Smooth muscle cell (in vitro differentiated cells): ENCODE data around the gene KRT24. TPM values are rescaled to one million over a fixed set of nuclear protein-coding genes. Genes with fewer than 3 reads are reported as not detected.

Experiments used
- DNase-seq: peaks from one replicate; lab custom pipeline; 2025; ENCODE audit not compliant: unreplicated experiment; lab: John Stamatoyannopoulos, UW
- H2AFZ ChIP-seq: fragments of 200-600 bp; sonication (generic); 2 replicates; pipeline ENCODE4 v1.6.0; 2016; ENCODE audit warnings: antibody characterized with exemption, low read depth, mild to moderate bottlenecking
- H3F3A ChIP-seq: fragments of 200-600 bp; sonication (generic); 2 replicates; pipeline ENCODE4 v1.6.0; 2017; ENCODE audit warnings: antibody characterized with exemption, low read depth
- H3K27ac ChIP-seq: fragments of 200-600 bp; sonication (generic); 2 replicates; pipeline ENCODE4 v1.5.1; 2016; ENCODE audit warnings: low read depth, mild to moderate bottlenecking
- H3K27me3 ChIP-seq: fragments of 200-600 bp; sonication (generic); 2 replicates; pipeline ENCODE4 v1.6.1; 2016; ENCODE audit warnings: low read depth, mild to moderate bottlenecking
- H3K36me3 ChIP-seq: fragments of 200-600 bp; sonication (generic); 2 replicates; pipeline ENCODE4 v1.5.1; 2016; ENCODE audit warnings: low read depth
- H3K4me1 ChIP-seq: fragments of 200-600 bp; sonication (generic); 2 replicates; pipeline ENCODE4 v1.5.1; 2016; ENCODE audit warnings: low read depth
- H3K4me2 ChIP-seq: fragments of 200-600 bp; sonication (generic); 2 replicates; pipeline ENCODE4 v1.6.0; 2016; ENCODE audit warnings: mild to moderate bottlenecking
- H3K4me3 ChIP-seq: fragments of 200-600 bp; sonication (generic); 2 replicates; pipeline ENCODE4 v1.5.1; 2016; ENCODE audit warnings: mild to moderate bottlenecking
- H3K79me2 ChIP-seq: fragments of 200-600 bp; sonication (generic); 2 replicates; pipeline ENCODE4 v1.6.0; 2016; ENCODE audit warnings: low read depth, mild to moderate bottlenecking
- H3K9ac ChIP-seq: fragments of 200-600 bp; sonication (generic); 2 replicates; pipeline ENCODE4 v1.6.0; 2016; ENCODE audit warnings: low read depth
- H3K9me3 ChIP-seq: fragments of 200-600 bp; sonication (generic); replicated peaks from 2 replicates; pipeline ENCODE4 v1.5.1; 2016; ENCODE audit warnings: low read depth
- H4K20me1 ChIP-seq: fragments of 200-600 bp; sonication (generic); 2 replicates; pipeline ENCODE4 v1.6.0; 2016; ENCODE audit warnings: low read depth
- WGBS: methylation state at CpG from one replicate; pipeline ENCODE4 v1.1.7; 2016; ENCODE audit warnings: low lambda C conversion rate; 5-methylcytosine and 5-hydroxymethylcytosine counted together
- polyA plus RNA-seq: library from polyadenylated mRNA; unstranded; fragments of >200 nt; fragmentation: Nextera tagmentation; extraction: Ambion mirVana; gene quantifications from 2 replicates; pipeline ENCODE4 v1.2.1, GENCODE V29; 2016
- total RNA-seq: library from RNA; depleted of rRNA; stranded (reverse); fragments of >200 nt; gene quantifications from 2 replicates; pipeline ENCODE4 v1.2.3, GENCODE V29; 2014
- TF ChIP-seq, protein P1 (sequence below): fragments of 200-600 bp; sonication (generic); IDR thresholded peaks from 2 replicates; pipeline ENCODE4 v1.5.1; 2017; ENCODE audit warnings: borderline replicate concordance, mild to moderate bottlenecking, antibody characterized with exemption; ENCODE audit not compliant: insufficient read depth, poor library complexity, severe bottlenecking

KRT24 gene
- total and polyA plus RNA-seq, 2 experiments from 2014 or later = not detected

DNA sequence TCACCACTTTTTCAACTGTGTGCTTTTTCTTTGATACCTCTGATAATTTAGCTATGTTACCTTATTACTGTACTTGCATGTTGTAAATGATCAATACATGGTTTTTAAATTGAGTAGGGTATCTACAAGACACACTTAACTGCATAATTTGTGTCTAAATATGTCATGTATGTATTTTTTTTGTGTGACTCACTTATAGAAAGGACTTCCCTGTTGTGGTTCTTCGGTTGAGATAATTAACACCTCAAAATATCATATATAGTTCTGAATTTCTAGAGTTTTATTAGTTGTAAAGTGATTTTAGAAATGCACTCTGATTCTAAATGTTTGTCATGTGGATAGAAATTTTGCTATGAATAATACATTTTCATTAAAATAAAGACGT is 24.0 kb downstream of the KRT24 start:
- Histone ChIP-seq H3K36me3 (no peaks in the 10 kb centered on the region), H3K4me2 (no peak overlapping the region), H3K4me1 (no peaks in the 10 kb centered on the region), H3K79me2 (no peaks in the 10 kb centered on the region), H3K4me3 (no peak overlapping the region), H3F3A (no peaks in the 10 kb centered on the region), H3K27me3 (peaks cover 41% of the 10 kb centered on the region), H4K20me1 (no peaks in the 10 kb centered on the region), H3K9me3 (no peaks in the 10 kb centered on the region), H2AFZ (no peak overlapping the region), H3K9ac (no peak overlapping the region), H3K27ac (no peak overlapping the region)
- TF ChIP-seq, protein P1, sequence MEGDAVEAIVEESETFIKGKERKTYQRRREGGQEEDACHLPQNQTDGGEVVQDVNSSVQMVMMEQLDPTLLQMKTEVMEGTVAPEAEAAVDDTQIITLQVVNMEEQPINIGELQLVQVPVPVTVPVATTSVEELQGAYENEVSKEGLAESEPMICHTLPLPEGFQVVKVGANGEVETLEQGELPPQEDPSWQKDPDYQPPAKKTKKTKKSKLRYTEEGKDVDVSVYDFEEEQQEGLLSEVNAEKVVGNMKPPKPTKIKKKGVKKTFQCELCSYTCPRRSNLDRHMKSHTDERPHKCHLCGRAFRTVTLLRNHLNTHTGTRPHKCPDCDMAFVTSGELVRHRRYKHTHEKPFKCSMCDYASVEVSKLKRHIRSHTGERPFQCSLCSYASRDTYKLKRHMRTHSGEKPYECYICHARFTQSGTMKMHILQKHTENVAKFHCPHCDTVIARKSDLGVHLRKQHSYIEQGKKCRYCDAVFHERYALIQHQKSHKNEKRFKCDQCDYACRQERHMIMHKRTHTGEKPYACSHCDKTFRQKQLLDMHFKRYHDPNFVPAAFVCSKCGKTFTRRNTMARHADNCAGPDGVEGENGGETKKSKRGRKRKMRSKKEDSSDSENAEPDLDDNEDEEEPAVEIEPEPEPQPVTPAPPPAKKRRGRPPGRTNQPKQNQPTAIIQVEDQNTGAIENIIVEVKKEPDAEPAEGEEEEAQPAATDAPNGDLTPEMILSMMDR = no peak
- no peak for DNase-seq
- WGBS = 89% methylated on average over 2 of the region's 2 CpGs

DNA sequence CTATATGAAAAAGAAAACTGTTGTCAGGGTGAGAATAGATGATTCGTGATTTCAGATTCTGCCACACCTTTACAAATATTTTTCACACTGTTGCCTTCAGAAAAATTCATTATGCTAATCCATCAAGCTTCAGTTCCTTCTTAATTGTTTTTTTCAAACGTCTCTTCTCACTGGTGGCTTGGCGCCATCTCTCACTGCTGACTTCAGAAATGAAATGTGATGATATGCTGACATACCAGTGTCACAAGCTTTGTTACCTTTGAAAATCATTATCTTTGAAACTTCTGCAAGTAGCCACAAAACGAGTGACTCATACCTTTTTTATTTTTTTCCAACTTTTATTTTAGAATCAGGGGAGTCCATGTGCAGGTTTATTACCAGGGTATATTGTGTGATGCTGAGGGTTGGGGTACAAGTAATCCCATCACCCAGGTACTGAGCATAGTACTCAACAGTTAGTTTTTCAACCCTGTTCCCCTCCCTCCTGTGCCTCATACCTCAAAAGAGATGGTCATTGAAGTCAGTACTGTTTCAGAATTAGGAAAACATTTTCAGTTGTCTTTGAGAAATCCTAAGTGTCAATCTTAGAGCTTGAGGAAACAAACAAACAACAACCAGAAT is 24.5 kb downstream of the KRT24 start:
- no peaks in the 10 kb centered on the region for H3K36me3 ChIP-seq
- peaks cover 39% of the 10 kb centered on the region for H3K27me3 ChIP-seq
- no peak overlapping the region for H3K27ac ChIP-seq
- no peak for DNase-seq
- WGBS = 68% methylated on average over 4 of the region's 4 CpGs
- TF ChIP-seq, protein P1 = no peak
- H2AFZ ChIP-seq = no peak overlapping the region
- H3K9me3 ChIP-seq = no peaks in the 10 kb centered on the region
- no peak overlapping the region for H3K4me3 ChIP-seq
- no peak overlapping the region for H3K9ac ChIP-seq
- H3K79me2 ChIP-seq = no peaks in the 10 kb centered on the region
- H3F3A ChIP-seq = no peaks in the 10 kb centered on the region
- H3K4me2 ChIP-seq = no peak overlapping the region
- H3K4me1 ChIP-seq = no peaks in the 10 kb centered on the region
- no peaks in the 10 kb centered on the region for H4K20me1 ChIP-seq

DNA sequence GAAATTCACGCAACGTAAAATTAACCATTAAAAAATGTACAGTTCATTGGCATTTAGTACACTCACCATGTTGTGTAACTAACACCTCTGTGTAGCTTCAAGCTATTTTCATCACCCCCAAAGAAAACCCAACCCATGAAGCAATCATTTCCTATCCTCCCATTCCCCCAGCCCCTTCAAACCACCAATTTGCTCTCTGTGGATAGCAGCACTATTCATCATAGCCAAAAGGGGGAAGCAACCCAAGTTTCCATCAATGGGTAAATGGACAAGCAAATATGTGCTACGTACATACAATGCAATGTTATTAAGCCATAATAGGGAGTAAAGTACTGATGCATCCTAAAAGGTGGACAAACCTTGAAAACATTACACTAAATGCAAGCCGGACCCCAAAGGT is 27.6 kb downstream of the KRT24 start:
- Histone ChIP-seq H3K4me3 (no peak overlapping the region), H3K9ac (no peak overlapping the region), H3K4me1 (no peaks in the 10 kb centered on the region), H3K79me2 (no peaks in the 10 kb centered on the region), H3K9me3 (no peaks in the 10 kb centered on the region), H3K27me3 (peaks cover 33% of the 10 kb centered on the region), H3K27ac (no peak overlapping the region), H2AFZ (no peak overlapping the region), H3K4me2 (no peak overlapping the region), H3K36me3 (no peaks in the 10 kb centered on the region), H3F3A (no peaks in the 10 kb centered on the region), H4K20me1 (no peaks in the 10 kb centered on the region)
- 97% methylated on average over 4 of the region's 4 CpGs for WGBS
- TF ChIP-seq, protein P1 = no peak
- no peak for DNase-seq

DNA sequence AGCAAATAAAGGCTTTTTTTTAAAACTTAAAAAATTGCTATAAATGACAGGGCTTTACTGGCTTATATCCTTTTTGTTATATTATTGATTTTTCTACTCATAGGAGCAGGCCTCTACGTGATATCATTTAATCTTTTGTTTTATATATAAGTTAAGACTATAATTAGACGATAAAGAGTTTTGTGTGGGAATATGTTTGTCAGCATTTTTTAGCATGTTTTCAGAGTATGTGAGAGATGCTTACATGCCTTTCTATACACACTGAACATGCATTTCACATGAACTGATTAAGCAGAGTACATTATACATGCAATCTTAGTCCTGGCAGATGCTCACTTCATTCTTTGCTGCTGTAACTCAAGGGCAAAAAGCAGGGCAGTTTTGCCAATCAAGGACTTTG is 30.9 kb downstream of the KRT24 start:
- TF ChIP-seq, protein P1 = no peak
- DNase-seq = no peak
- H3F3A ChIP-seq = no peaks in the 10 kb centered on the region
- peaks cover 34% of the 10 kb centered on the region for H3K27me3 ChIP-seq
- H3K9me3 ChIP-seq = no peaks in the 10 kb centered on the region
- no peak overlapping the region for H3K9ac ChIP-seq
- H3K4me1 ChIP-seq = no peaks in the 10 kb centered on the region
- no peaks in the 10 kb centered on the region for H4K20me1 ChIP-seq
- H3K79me2 ChIP-seq = no peaks in the 10 kb centered on the region
- no peak overlapping the region for H3K27ac ChIP-seq
- H3K4me3 ChIP-seq = no peak overlapping the region
- no peak overlapping the region for H2AFZ ChIP-seq
- H3K36me3 ChIP-seq = no peaks in the 10 kb centered on the region
- WGBS = 87% methylated on average over 2 of the region's 2 CpGs
- no peak overlapping the region for H3K4me2 ChIP-seq
